Urinary bladder (tissue), 2 donors: Measurements from ENCODE around the gene TCEAL8. TPM values are rescaled to one million over a fixed set of nuclear protein-coding genes. Genes with fewer than 3 reads are reported as not detected.

ENCODE experiments used
- polyA plus RNA-seq: library from polyadenylated mRNA; stranded (reverse); fragments of 200-250 nt; gene quantifications from one replicate; pipeline ENCODE4 v1.2.3, GENCODE V29; 2013
- total RNA-seq: library from RNA; depleted of rRNA; stranded (reverse); fragments of >200 nt; gene quantifications from one replicate; pipeline ENCODE4 v1.2.3, GENCODE V29; 2014
- donor health status: healthy.

TCEAL8 gene
- total and polyA plus RNA-seq, 2 donors = 66.5 to 202 TPM

Other genes with a start within 250 kb of the TCEAL8 start
- gene BEX1, start 191.0 kb downstream of the TCEAL8 start, total RNA-seq = 3.5 TPM
- 5.7 TPM for gene BEX1, start 191.0 kb downstream of the TCEAL8 start, polyA plus RNA-seq
- gene NXF3, start 162.0 kb downstream of the TCEAL8 start, total RNA-seq = not detected
- gene NXF3, start 162.0 kb downstream of the TCEAL8 start, polyA plus RNA-seq = 0.08 TPM
- 49.5 TPM for gene BEX4, start 40.0 kb downstream of the TCEAL8 start, total RNA-seq
- 68.9 TPM for gene BEX4, start 40.0 kb downstream of the TCEAL8 start, polyA plus RNA-seq
- gene TCEAL5, start 21.6 kb upstream of the TCEAL8 start, total RNA-seq = 2.5 TPM
- 1.3 TPM for gene TCEAL5, start 21.6 kb upstream of the TCEAL8 start, polyA plus RNA-seq
- 6.2 TPM for gene BEX2, start 55.8 kb upstream of the TCEAL8 start, total RNA-seq
- 9.8 TPM for gene BEX2, start 55.8 kb upstream of the TCEAL8 start, polyA plus RNA-seq
- 74.0 TPM for gene TCEAL7, start 75.1 kb upstream of the TCEAL8 start, total RNA-seq
- gene TCEAL7, start 75.1 kb upstream of the TCEAL8 start, polyA plus RNA-seq = 16.0 TPM
- gene TCEAL9, start 101.4 kb upstream of the TCEAL8 start, total RNA-seq = 102 TPM
- 102 TPM for gene TCEAL9, start 101.4 kb upstream of the TCEAL8 start, polyA plus RNA-seq
- 175 TPM for gene BEX3, start 121.4 kb upstream of the TCEAL8 start, total RNA-seq
- 153 TPM for gene BEX3, start 121.4 kb upstream of the TCEAL8 start, polyA plus RNA-seq